ENCODE measurements around the gene BMAL1.

BMAL1 gene

DNA sequence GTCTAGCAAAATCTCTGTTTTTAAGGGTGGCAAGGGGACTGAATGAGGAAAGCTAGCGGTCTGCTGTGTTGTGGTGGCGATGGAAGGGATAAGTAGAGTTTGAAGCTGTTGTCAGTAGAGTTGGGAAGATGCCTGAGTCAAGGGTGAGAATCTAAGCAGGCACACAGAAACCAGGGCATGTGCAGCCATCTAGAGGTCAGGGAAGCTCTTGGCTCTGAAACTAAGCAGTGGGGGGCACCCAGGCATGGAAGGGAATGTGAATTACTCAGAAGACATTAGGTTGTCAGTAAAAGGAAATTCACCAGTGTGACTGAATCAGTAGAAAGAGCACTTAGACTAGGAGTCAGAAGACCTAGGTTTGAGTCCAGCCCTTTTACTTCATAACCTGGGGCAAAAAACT lies 15.4 kb downstream of the BMAL1 start:
- Mint-ChIP-seq H3K4me1 (ENCODE audit: low read depth) (peaks cover 96% of the 10 kb centered on the region), H3K4me3 (no peak overlapping the region), H3K9me3 (no peaks in the 10 kb centered on the region), H3K36me3 (ENCODE audit: low read depth) (peaks cover 4% of the 10 kb centered on the region), H3K27me3 (no peaks in the 10 kb centered on the region), H3K27ac (no peak overlapping the region)

- H3K4me3 Mint-ChIP-seq: no peak overlapping the region
- no peaks in the 10 kb centered on the region for H3K9me3 Mint-ChIP-seq
- no peaks in the 10 kb centered on the region for H3K27me3 Mint-ChIP-seq
- H3K36me3 Mint-ChIP-seq (ENCODE audit: low read depth): peaks cover 7% of the 10 kb centered on the region
- H3K4me1 Mint-ChIP-seq (ENCODE audit: low read depth): peaks cover 94% of the 10 kb centered on the region
- no peak overlapping the region for H3K27ac Mint-ChIP-seq
Observed at GRCh38 chr11:13294178-13294577, 16.6 kb downstream of the BMAL1 start.

DNA sequence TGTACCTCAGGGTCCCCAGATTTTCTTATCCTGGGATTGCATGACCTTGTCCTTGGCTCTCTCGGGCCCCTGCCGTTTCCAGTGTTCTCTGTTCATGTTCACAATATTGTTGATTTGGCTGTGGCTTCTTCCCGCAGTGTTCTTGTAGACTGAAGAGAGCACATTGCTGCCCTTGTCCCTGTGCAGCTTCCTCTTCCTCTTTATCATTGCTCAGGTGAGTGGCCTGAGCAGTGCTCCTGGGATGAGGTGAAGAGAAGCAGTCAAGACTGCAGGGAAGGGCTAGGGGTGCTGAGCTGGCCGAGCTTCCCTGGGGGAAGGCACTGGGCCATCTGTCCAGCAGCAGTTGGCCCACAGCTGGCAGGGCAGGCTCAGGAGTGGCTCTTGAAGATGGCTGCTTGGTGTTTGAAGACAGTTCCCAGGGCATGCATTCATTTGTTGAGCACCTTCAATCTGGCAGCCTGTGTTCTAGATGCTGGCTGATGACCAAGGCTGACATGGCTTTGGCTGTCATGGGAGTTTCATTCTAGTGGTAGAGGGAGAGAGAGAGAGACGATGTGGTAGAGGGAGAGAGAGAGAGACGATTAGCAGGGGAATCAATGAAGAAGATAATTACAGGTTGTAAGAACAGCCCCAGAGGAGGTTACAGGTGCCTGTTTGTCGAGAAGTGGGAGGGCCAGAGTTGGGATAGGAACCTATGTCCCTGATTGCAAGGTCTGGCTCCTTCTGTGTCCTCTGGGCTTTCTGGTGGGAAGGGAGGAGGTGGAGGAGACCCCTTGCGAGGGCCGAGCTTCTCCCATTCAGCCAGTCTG lies 17.4 kb downstream of the BMAL1 start:
- peaks cover 5% of the 10 kb centered on the region for H3K36me3 Mint-ChIP-seq (ENCODE audit: low read depth)
- no peaks in the 10 kb centered on the region for H3K27me3 Mint-ChIP-seq
- no peak overlapping the region for H3K4me3 Mint-ChIP-seq
- H3K27ac Mint-ChIP-seq: no peak overlapping the region
- peaks cover 89% of the 10 kb centered on the region for H3K4me1 Mint-ChIP-seq (ENCODE audit: low read depth)
- no peaks in the 10 kb centered on the region for H3K9me3 Mint-ChIP-seq

DNA sequence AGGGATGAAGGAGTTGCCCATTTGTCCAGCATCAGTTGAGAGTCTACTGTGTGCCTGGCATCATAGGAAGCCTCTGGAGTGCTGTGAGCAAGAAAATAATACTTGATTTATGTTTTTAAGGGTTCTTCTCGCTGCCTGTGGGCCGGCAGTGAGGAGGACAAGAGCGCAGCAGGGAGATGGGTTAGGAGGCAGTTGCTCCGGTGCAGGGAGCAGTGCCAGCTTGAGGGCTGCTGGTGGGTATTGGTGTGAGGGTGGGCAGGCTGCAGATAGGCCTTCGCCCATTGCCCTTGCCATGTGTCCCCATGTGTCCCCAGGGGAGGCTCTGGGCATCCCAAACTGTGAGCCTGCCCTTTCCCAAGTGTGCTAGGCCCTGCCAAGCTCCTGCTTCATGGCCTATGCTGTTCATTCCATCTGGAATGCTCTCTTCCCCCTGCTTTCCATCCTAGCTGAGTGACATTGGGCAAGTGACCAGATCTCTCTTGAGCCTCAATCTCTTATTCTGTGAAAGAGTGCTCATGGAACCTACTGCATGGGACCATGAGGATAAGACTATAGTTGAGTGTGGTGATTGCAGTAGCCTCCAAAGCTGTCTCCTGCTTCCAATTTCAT lies 19.8 kb downstream of the BMAL1 start:
- H3K4me1 Mint-ChIP-seq (ENCODE audit: low read depth): peaks cover 69% of the 10 kb centered on the region
- H3K27me3 Mint-ChIP-seq: no peaks in the 10 kb centered on the region
- H3K36me3 Mint-ChIP-seq (ENCODE audit: low read depth): peaks cover 4% of the 10 kb centered on the region
- H3K27ac Mint-ChIP-seq: peak overlapping the region; percentile 38
- H3K4me3 Mint-ChIP-seq: no peak overlapping the region
- no peaks in the 10 kb centered on the region for H3K9me3 Mint-ChIP-seq

DNA sequence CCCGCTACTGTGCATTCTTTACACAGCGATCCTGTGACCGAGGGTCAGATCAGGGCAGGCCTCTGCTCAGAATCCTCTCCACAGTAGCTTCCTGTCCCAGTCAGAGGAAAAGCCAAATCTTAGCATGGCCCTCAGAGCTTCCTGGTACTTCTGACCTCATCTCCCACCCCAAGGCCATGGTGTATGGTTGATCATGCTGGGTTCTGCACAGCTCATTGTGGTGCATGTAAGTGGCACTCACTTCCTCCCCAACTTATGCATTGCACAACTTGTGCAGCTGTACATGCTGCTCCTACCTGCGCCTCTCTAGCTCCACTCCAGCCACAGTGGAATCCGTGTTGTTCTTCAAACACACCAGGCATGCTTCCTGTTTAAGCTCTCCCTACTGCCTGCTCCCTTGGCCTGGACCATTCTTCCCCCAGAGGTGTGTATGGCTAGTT lies 20.3 kb downstream of the BMAL1 start:
- Mint-ChIP-seq H3K27me3 (no peaks in the 10 kb centered on the region), H3K4me1 (ENCODE audit: low read depth) (peaks cover 64% of the 10 kb centered on the region), H3K4me3 (no peak overlapping the region), H3K36me3 (ENCODE audit: low read depth) (peaks cover 4% of the 10 kb centered on the region), H3K27ac (peak overlapping the region; percentile 38), H3K9me3 (no peaks in the 10 kb centered on the region)

DNA sequence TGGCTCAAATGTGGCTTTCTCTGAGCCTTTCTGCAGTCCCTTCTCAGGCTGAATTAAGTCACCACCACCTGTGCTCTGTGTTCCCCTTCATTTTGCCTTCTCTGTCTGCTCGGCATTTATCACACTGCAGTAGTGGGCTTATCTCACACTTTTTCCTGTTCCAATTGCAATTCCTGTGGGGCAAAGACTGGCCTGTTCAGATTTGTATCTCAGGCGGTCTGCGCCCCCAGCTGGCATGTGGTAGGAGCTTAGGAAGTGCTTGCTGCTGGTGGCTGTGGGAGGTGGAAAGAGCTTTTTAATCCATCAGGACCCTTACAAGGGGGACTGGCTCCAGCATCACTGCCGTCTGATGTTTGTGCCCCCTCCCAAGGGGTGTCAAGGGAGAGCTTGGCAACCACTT lies 21.2 kb downstream of the BMAL1 start:
- peaks cover 55% of the 10 kb centered on the region for H3K4me1 Mint-ChIP-seq (ENCODE audit: low read depth)
- peaks cover 11% of the 10 kb centered on the region for H3K36me3 Mint-ChIP-seq (ENCODE audit: low read depth)
- peaks cover 4% of the 10 kb centered on the region for H3K9me3 Mint-ChIP-seq
- H3K27ac Mint-ChIP-seq: no peak overlapping the region
- H3K4me3 Mint-ChIP-seq: no peak overlapping the region
- H3K27me3 Mint-ChIP-seq: no peaks in the 10 kb centered on the region

- Mint-ChIP-seq H3K9me3 (peaks cover 7% of the 10 kb centered on the region), H3K27ac (peak overlapping the region; percentile 62), H3K36me3 (ENCODE audit: low read depth) (peaks cover 16% of the 10 kb centered on the region), H3K4me3 (no peak overlapping the region), H3K27me3 (no peaks in the 10 kb centered on the region), H3K4me1 (ENCODE audit: low read depth) (peaks cover 28% of the 10 kb centered on the region)
Observed at GRCh38 chr11:13301522-13301921, 23.9 kb downstream of the BMAL1 start.

GRCh38 chr11:13302420-13302958 lies 24.9 kb downstream of the BMAL1 start:
- Mint-ChIP-seq H3K4me3 (no peak overlapping the region), H3K27ac (no peak overlapping the region), H3K4me1 (ENCODE audit: low read depth) (peaks cover 18% of the 10 kb centered on the region), H3K27me3 (no peaks in the 10 kb centered on the region), H3K36me3 (ENCODE audit: low read depth) (peaks cover 16% of the 10 kb centered on the region), H3K9me3 (peaks cover 7% of the 10 kb centered on the region)

GRCh38 chr11:13303668-13304649 lies 26.4 kb downstream of the BMAL1 start:
- Mint-ChIP-seq H3K9me3 (peaks cover 7% of the 10 kb centered on the region), H3K4me1 (ENCODE audit: low read depth) (peaks cover 5% of the 10 kb centered on the region), H3K4me3 (no peak overlapping the region), H3K36me3 (ENCODE audit: low read depth) (peaks cover 12% of the 10 kb centered on the region), H3K27me3 (no peaks in the 10 kb centered on the region), H3K27ac (peak overlapping the region; percentile 85)

- H3K9me3 Mint-ChIP-seq: peaks cover 7% of the 10 kb centered on the region
- no peak overlapping the region for H3K4me3 Mint-ChIP-seq
- H3K27me3 Mint-ChIP-seq: no peaks in the 10 kb centered on the region
- peaks cover 12% of the 10 kb centered on the region for H3K36me3 Mint-ChIP-seq (ENCODE audit: low read depth)
- no peak overlapping the region for H3K27ac Mint-ChIP-seq
- no peaks in the 10 kb centered on the region for H3K4me1 Mint-ChIP-seq (ENCODE audit: low read depth)
Observed at GRCh38 chr11:13304655-13305335, 27.2 kb downstream of the BMAL1 start.

- H3K9me3 Mint-ChIP-seq: peaks cover 4% of the 10 kb centered on the region
- H3K4me1 Mint-ChIP-seq (ENCODE audit: low read depth): peaks cover 12% of the 10 kb centered on the region
- no peaks in the 10 kb centered on the region for H3K27me3 Mint-ChIP-seq
- no peak overlapping the region for H3K27ac Mint-ChIP-seq
- H3K4me3 Mint-ChIP-seq: no peak overlapping the region
- H3K36me3 Mint-ChIP-seq (ENCODE audit: low read depth): peaks cover 35% of the 10 kb centered on the region
Observed at GRCh38 chr11:13308704-13309103, 31.1 kb downstream of the BMAL1 start.

DNA sequence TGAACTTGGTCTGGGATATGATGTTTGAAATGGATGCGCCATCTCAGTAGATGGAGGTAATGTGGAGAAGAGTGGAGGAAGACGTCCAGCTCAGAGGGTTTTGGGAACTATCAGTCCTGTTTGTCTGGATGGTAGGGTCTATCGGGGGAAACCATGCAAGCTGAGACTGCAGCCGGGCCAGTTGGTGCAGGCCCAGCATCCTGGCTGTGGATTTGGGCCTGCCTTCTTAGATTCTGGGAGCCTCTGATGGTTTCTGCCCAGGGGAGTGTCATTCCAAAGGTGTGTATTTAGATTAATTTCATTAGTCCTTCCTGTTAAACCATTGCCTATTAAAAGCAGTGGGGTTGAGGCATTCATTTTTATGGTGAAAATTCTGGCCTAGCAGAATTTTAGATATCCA lies 31.6 kb downstream of the BMAL1 start:
- peaks cover 33% of the 10 kb centered on the region for H3K36me3 Mint-ChIP-seq (ENCODE audit: low read depth)

GRCh38 chr11:13310443-13310842 lies 32.9 kb downstream of the BMAL1 start:
- H3K27me3 Mint-ChIP-seq: no peaks in the 10 kb centered on the region
- no peaks in the 10 kb centered on the region for H3K9me3 Mint-ChIP-seq
- no peak overlapping the region for H3K27ac Mint-ChIP-seq
- H3K36me3 Mint-ChIP-seq (ENCODE audit: low read depth): peaks cover 37% of the 10 kb centered on the region
- H3K4me3 Mint-ChIP-seq: no peak overlapping the region
- peaks cover 29% of the 10 kb centered on the region for H3K4me1 Mint-ChIP-seq (ENCODE audit: low read depth)

More for the DNA sequence above, 31.6 kb downstream of the BMAL1 start:
- no peak overlapping the region for H3K27ac Mint-ChIP-seq
- no peak overlapping the region for H3K4me3 Mint-ChIP-seq
- no peaks in the 10 kb centered on the region for H3K27me3 Mint-ChIP-seq
- peaks cover 16% of the 10 kb centered on the region for H3K4me1 Mint-ChIP-seq (ENCODE audit: low read depth)
- no peaks in the 10 kb centered on the region for H3K9me3 Mint-ChIP-seq

DNA sequence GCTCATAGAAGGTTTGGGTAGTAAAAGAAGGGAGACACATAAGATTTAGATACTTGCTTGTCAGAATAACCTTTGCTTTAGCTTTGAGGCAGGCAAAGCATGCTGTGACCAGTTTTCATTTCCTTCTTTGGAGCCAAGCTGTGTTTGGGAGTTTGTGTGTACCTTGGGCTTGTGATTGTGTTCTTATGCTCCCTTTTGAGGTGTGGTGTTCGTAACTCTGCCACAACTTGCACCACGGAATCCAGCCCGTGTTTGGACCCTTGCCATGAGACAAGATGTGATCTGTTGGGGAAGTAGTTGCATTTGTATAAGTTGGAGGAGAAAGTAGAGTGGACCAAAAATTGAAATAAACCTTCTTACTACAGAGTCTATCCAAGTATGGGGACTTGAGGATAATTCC lies 34.0 kb downstream of the BMAL1 start:
- H3K36me3 Mint-ChIP-seq (ENCODE audit: low read depth): peaks cover 37% of the 10 kb centered on the region
- peaks cover 40% of the 10 kb centered on the region for H3K4me1 Mint-ChIP-seq (ENCODE audit: low read depth)
- H3K9me3 Mint-ChIP-seq: no peaks in the 10 kb centered on the region
- H3K27me3 Mint-ChIP-seq: no peaks in the 10 kb centered on the region
- H3K27ac Mint-ChIP-seq: no peak overlapping the region
- no peak overlapping the region for H3K4me3 Mint-ChIP-seq
